ENCODE data around the gene EVI5.

Gene EVI5

DNA sequence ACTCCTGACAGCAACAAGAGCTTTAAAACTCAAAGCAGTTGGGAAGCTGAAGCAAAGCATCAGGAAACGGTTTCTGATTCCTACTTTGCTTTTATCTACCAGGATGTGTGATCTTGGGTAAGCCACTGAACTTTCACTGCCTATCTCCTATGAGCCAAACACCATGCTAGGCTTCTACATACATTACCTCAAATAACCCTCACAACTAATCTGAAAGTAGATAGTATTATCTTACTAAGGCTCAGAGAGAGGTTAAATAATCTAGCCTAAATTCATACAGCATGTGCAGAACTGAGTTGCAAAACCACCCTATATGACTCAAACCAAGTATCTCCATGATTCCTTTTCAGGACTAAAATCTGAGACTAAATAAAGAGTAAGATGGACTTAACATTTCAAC, 83.8 kb downstream of the EVI5 start:
- no peak for DNase-seq (ENCODE audit: low read depth, low spot score)
- POLR2A ChIA-PET: no interaction called here
- CTCF ChIA-PET: interaction anchor here (1.1 to 1.2 kb wide), 2 partner anchors 10 to 45 kb away, joined by 4 read pairs; no protein-coding TSS in a partner anchor
- TF ChIP-seq, protein P1, sequence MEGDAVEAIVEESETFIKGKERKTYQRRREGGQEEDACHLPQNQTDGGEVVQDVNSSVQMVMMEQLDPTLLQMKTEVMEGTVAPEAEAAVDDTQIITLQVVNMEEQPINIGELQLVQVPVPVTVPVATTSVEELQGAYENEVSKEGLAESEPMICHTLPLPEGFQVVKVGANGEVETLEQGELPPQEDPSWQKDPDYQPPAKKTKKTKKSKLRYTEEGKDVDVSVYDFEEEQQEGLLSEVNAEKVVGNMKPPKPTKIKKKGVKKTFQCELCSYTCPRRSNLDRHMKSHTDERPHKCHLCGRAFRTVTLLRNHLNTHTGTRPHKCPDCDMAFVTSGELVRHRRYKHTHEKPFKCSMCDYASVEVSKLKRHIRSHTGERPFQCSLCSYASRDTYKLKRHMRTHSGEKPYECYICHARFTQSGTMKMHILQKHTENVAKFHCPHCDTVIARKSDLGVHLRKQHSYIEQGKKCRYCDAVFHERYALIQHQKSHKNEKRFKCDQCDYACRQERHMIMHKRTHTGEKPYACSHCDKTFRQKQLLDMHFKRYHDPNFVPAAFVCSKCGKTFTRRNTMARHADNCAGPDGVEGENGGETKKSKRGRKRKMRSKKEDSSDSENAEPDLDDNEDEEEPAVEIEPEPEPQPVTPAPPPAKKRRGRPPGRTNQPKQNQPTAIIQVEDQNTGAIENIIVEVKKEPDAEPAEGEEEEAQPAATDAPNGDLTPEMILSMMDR (IDR thresholded peaks at IDR 0.05; ENCODE audit: insufficient read depth, low read length, missing control alignments): no peak
- H3K4me3 ChIP-seq (ENCODE audit: low read depth, low read length): no peak overlapping the region

DNA sequence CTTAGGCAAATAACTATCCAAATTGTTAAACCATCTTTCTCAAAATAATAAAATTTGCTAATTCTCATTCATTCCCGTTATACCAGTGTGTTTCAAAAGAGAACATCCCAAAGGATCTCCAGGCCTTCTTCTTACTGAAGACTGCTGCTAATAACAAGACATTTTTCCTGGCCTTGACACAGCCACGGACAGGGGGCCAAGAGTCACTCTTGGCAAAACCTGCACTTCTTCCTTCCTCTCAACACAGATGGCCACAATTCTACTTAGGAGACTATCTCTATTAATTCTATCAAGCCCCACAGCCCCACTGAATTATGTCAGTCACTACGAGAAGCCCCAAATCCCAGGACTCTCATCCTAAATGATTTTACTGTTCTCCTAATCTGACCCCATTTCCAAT, 86.0 kb downstream of the EVI5 start:
- H3K4me3 ChIP-seq (ENCODE audit: low read depth, low read length): no peak overlapping the region
- no peak for DNase-seq (ENCODE audit: low read depth, low spot score)
- TF ChIP-seq, protein P1 (IDR thresholded peaks at IDR 0.05; ENCODE audit: insufficient read depth, low read length, missing control alignments): no peak
- POLR2A ChIA-PET: no interaction called here
- CTCF ChIA-PET: no interaction called here

DNA sequence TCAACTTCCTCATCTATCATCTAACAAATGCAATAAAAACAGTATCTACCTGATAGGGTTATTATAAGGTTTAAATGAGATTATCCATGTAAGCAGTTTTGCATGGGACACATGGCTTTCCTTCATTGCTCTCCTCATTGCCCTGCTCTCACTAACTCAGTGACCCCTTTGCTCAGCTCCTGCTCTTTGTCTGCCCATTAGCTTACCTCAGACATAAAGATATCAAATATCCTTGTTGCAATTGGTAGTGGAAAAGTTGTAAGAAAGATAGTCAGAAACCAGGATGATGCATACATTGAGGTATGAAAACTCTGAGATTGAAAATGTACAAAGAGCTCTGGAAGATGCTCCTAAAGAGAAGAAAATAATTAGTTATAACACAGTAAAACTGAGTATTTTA, 89.8 kb downstream of the EVI5 start:
- no peak for DNase-seq (ENCODE audit: low read depth, low spot score)
- no peak overlapping the region for H3K4me3 ChIP-seq (ENCODE audit: low read depth, low read length)
- TF ChIP-seq, protein P1 (IDR thresholded peaks at IDR 0.05; ENCODE audit: insufficient read depth, low read length, missing control alignments): no peak
- ChIA-PET CTCF (interaction anchor here (1.1 to 1.7 kb wide), 2 partner anchors 8 to 54 kb away, joined by 3 read pairs; no protein-coding TSS in a partner anchor), POLR2A (interaction anchor here (0.6 kb wide), 1 partner anchor 361 kb away, joined by 3 read pairs; no protein-coding TSS in a partner anchor)

DNA sequence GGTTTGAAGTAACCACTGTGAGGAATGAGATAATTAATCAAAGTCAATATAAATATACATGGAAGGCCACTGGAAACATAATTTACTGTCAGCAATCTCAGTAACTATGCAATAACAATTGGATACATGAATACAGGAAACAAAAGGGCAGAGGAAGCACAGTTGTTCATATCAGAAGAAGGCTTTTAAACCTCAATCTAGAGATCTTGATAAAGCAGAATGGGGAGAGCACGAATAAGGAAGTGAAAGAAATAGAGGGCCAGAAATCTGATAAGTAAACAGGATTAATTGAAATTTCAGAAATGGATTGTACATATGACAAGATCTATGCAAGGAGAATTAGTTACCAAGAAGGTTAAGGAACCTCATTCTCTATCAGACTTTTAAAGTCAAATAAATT, 93.0 kb downstream of the EVI5 start:
- CTCF ChIA-PET: no interaction called here
- no peak for DNase-seq (ENCODE audit: low read depth, low spot score)
- TF ChIP-seq, protein P1 (IDR thresholded peaks at IDR 0.05; ENCODE audit: insufficient read depth, low read length, missing control alignments): no peak
- POLR2A ChIA-PET: no interaction called here
- no peak overlapping the region for H3K4me3 ChIP-seq (ENCODE audit: low read depth, low read length)

DNA sequence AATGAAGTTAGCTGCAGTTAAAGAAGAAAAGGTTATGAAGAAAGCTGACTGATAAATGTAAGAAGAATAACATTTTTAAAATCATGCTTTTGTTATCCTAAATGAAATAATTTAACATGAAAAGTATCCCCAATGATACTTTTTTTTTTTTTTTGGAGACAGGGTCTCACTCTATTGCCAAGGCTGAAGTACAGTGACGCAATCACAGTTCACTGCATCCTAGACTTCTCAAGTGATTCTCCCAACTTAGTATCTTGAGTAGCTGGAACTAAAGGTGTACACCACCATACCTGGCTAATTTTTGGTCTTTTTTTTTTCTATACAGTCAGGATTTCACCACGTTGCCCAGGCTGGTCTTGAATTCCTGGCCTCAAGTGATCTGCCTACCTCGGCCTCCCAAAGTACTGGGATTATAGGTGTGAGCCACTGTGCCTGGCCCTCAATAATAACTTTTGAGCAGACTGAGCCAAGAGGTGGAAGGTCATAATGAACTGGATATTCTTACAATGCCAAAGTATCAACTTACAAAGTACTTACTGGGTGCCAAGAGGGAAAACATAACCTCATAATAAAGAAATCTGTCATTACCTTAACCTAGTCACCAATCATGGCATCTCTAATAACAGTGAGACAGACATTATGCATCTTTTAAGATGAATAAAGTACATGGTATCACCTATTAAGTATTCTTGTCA, 94.5 kb downstream of the EVI5 start:
- TF ChIP-seq, protein P1 (IDR thresholded peaks at IDR 0.05; ENCODE audit: insufficient read depth, low read length, missing control alignments): no peak
- CTCF ChIA-PET: no interaction called here
- DNase-seq (ENCODE audit: low read depth, low spot score): no peak
- POLR2A ChIA-PET: no interaction called here
- no peak overlapping the region for H3K4me3 ChIP-seq (ENCODE audit: low read depth, low read length)

DNA sequence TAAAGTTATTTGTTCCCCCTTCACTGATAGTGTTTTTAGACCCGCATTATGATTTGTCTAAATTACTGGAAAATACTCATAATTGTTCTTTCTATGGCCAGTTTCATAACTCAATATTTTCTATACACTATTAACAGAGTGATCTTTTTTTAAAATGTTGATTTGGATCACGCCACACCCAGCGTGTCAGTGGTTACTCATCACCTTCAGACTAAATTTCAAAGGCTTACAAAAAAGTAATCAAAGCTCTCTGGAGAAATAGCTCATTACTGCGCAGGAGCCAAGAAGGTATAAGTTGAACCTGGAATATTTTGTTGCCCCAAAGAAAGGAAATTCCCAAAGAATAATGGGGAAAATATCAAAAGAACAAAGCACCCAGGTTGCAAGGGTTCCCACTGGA, 104.9 kb downstream of the EVI5 start:
- no peak for DNase-seq (ENCODE audit: low read depth, low spot score)
- no peak overlapping the region for H3K4me3 ChIP-seq (ENCODE audit: low read depth, low read length)
- ChIA-PET POLR2A (no interaction called here), CTCF (no interaction called here)
- TF ChIP-seq, protein P1 (IDR thresholded peaks at IDR 0.05; ENCODE audit: insufficient read depth, low read length, missing control alignments): no peak
